Measurements from ENCODE around the gene ENPP1.

The ENPP1 gene

DNA sequence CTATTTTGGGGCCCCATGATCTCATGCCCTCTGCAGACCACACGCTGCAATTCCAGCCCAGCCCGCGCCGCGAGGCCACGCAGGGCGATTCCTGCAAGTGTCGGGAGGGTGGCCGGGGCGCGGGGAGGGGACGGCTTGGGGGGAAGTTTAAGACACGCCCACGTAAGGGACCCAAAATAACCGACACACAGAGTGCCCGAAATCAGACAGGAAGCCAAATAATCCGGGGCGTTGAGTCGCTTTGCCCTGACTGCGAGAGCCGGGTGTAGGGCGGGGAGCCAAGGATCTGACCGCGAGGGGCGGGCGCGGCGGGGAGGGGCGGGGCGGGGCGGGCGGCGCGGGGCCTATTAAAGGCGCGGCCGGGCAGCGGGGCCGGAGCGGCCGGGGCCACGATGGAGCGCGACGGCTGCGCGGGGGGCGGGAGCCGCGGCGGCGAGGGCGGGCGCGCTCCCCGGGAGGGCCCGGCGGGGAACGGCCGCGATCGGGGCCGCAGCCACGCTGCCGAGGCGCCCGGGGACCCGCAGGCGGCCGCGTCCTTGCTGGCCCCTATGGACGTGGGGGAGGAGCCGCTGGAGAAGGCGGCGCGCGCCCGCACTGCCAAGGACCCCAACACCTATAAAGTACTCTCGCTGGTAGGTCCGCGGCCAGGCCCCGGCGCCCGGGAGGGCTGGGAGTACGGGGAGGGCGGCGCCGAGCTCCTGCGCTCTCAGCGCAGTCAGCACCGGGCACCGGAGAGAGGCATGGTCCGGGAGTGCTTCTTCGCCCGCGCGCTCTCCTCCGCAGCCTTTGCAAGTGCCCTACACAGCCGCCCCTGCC, at the start of gene ENPP1:
Gene ENPP1, plus strand, starts transcription at position 377 of the 816 bp plus-strand sequence. Its CDS starts 16 bp downstream, at position 393.
- H3K4me3 ChIP-seq (ENCODE audit: low read depth, low read length), result peak within 1 kb of the TSS; percentile 32
- TF ChIP-seq, protein P1, sequence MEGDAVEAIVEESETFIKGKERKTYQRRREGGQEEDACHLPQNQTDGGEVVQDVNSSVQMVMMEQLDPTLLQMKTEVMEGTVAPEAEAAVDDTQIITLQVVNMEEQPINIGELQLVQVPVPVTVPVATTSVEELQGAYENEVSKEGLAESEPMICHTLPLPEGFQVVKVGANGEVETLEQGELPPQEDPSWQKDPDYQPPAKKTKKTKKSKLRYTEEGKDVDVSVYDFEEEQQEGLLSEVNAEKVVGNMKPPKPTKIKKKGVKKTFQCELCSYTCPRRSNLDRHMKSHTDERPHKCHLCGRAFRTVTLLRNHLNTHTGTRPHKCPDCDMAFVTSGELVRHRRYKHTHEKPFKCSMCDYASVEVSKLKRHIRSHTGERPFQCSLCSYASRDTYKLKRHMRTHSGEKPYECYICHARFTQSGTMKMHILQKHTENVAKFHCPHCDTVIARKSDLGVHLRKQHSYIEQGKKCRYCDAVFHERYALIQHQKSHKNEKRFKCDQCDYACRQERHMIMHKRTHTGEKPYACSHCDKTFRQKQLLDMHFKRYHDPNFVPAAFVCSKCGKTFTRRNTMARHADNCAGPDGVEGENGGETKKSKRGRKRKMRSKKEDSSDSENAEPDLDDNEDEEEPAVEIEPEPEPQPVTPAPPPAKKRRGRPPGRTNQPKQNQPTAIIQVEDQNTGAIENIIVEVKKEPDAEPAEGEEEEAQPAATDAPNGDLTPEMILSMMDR (IDR thresholded peaks at IDR 0.05; ENCODE audit: low read depth, low read length, missing control alignments), result no peak
- DNase-seq (ENCODE audit: low read depth), result no peak

DNA sequence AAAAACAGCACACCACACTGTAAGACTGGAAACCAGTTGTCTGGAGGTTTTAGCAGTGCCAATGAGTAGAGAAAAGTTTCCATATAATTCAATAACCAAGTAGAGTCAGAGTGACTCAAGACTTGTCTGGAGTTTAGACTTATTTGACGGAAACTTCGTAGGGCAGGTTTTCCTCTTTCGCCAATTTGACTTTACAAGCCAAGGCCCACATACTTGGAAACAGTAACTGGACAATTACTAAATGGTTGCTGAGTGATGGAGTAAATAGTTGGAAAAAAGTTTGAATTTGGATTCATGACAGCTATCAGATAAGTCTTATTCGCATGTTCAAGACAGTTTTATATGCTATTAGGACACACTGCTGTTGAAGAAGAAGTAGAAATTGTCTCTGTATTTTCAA, 48.9 kb upstream of the ENPP1 start:
- H3K4me3 ChIP-seq (ENCODE audit: low read depth, low read length), result no peak overlapping the region
- DNase-seq (ENCODE audit: low read depth), result no peak
- TF ChIP-seq, protein P1 (IDR thresholded peaks at IDR 0.05; ENCODE audit: low read depth, low read length, missing control alignments), result no peak

DNA sequence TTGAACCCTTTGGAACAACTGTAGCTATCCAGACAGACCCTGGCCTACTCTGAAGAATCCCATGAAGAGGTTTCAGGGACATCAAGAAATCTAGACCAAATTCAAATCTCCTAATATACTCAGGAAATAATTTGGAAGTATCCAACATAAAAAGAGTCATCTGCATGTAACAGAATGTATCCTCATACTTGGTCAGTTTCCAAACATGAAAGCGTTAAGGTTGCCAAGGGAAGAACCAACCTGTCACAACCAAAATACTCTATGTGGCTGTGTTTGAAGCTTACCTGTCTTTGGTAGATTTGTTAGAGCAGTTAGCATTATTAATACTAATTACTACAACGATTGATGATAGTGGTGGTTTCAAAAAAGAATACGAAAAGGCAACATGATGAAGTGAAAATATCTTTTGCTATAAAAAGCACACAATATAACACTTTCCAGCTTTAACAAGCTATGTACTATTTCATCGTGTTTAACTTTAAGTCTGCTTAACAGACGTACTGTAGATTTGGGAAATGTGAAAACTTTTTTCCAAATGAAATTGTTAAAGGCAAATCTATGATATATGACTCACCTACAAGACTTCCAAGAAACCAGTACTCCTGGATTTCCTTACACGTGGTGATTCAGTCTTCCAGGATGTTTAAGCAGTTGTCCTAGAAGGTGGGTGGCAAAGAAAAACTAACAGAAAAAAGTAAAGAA, 46.6 kb upstream of the ENPP1 start:
- DNase-seq (ENCODE audit: low read depth), result no peak
- no peak overlapping the region for H3K4me3 ChIP-seq (ENCODE audit: low read depth, low read length)
- TF ChIP-seq, protein P1 (IDR thresholded peaks at IDR 0.05; ENCODE audit: low read depth, low read length, missing control alignments), result no peak

DNA sequence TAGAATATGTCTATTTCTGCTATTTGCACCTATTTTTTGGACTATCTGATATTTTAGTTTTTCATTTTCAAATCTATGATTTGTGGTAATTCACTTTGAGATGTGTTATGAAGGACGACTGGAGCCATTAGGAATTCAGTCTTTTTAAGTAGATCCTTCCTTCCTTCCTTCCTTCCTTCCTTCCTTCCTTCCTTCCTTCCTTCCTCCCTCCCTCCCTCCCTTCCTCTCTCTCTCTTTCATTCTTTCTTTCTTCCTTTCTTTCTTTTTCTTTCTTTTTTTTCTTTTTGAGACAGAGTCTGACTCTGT, 46.1 kb upstream of the ENPP1 start:
- TF ChIP-seq, protein P1 (IDR thresholded peaks at IDR 0.05; ENCODE audit: low read depth, low read length, missing control alignments), result no peak
- DNase-seq (ENCODE audit: low read depth), result no peak
- no peak overlapping the region for H3K4me3 ChIP-seq (ENCODE audit: low read depth, low read length)

DNA sequence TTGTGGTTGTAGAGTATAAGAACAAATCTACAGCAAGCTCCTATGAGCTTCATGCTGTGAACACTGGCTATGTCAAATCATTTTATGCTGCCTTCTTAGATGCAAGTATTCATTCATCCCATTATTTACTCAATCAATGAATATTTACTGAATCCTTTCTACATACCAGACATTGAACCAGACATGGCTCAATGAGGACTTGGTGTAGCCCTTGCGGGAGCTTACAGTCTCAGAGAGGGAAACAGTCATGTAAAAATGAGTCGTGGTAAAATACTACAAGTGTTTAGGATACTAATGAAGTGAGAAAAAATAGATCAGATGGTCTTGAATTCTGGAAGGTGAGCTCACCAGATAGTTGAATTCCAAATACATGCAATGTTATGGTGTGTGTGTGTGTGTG, 44.8 kb upstream of the ENPP1 start:
- DNase-seq (ENCODE audit: low read depth), result no peak
- no peak overlapping the region for H3K4me3 ChIP-seq (ENCODE audit: low read depth, low read length)
- TF ChIP-seq, protein P1 (IDR thresholded peaks at IDR 0.05; ENCODE audit: low read depth, low read length, missing control alignments), result no peak

DNA sequence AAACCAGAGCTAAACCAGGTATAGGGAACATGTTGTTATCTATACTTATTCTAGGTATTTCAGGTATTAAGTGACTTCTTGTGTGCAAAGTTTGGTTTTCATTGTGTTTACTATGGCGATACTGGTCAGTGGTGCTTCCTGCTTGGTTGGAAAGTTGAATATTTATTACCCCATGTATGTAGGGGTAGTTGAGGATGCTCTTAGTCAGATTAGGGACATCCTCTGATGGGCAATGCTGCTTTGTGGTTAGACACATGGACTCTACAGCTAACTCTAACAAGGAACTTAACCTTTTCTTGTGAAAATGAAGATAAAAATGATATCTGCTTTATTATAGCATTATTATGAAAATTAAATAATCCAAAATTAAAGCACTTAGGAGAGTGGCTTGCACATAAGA, 44.1 kb upstream of the ENPP1 start:
- TF ChIP-seq, protein P1 (IDR thresholded peaks at IDR 0.05; ENCODE audit: low read depth, low read length, missing control alignments), result no peak
- no peak for DNase-seq (ENCODE audit: low read depth)
- no peak overlapping the region for H3K4me3 ChIP-seq (ENCODE audit: low read depth, low read length)
